Common myeloid progenitor, CD34-positive (primary cell): ENCODE measurements around the gene CDC42SE2.

Experiments used
- CTCF ChIA-PET: fragments of 350-600 bp; sonication (Branson Sonifier 250); formaldehyde crosslinking; loops from one replicate; lab custom pipeline; 2021; ENCODE audit warnings: antibody characterized with exemption; lab: Charles Lee
- POLR2A ChIA-PET: fragments of 350-600 bp; sonication (Branson Sonifier 250); formaldehyde crosslinking; loops from one replicate; lab custom pipeline; 2021; ENCODE audit warnings: antibody characterized with exemption; lab: Charles Lee
- DNase-seq, 3 donors: peaks; one replicate each; pipeline versions ENCODE4 v3.0.0 to v3.0.0-alpha.2; 2013
- H3K27ac ChIP-seq, 2 experiments: 1 replicate in 1 of 2; 2 replicates in 1 of 2; pipeline ENCODE4 v1.7.0; 2013; ENCODE audit warnings: inconsistent platforms in 2 of 2, low read length in 2 of 2, mild to moderate bottlenecking in 2 of 2, low read depth in 1 of 2, moderate library complexity in 1 of 2; ENCODE audit not compliant: severe bottlenecking in 2 of 2, insufficient read depth in 1 of 2, poor library complexity in 1 of 2
- H3K27me3 ChIP-seq, 5 experiments: replicated peaks in 2 of 5; 1 replicate in 3 of 5; 2 replicates in 2 of 5; pipeline versions ENCODE4 v1.6.1 to v1.7.0; 2013; ENCODE audit warnings: low read length in 4 of 5, mild to moderate bottlenecking in 2 of 5, moderate library complexity in 2 of 5, inconsistent platforms in 1 of 5; ENCODE audit not compliant: insufficient read depth in 5 of 5, control insufficient read depth in 4 of 5
- H3K36me3 ChIP-seq, 4 experiments: 1 replicate in 2 of 4; 2 replicates in 2 of 4; pipeline versions ENCODE4 v1.6.1 to v1.7.0; 2013; ENCODE audit warnings: low read length in 3 of 4, control low read depth in 1 of 4, mild to moderate bottlenecking in 1 of 4; ENCODE audit not compliant: control insufficient read depth in 4 of 4, insufficient read depth in 4 of 4
- H3K4me1 ChIP-seq, 4 experiments: 1 replicate in 3 of 4; 2 replicates in 1 of 4; pipeline versions ENCODE4 v1.6.1 to v1.7.1; 2013; ENCODE audit warnings: low read length in 3 of 4, mild to moderate bottlenecking in 3 of 4, control low read depth in 1 of 4, inconsistent platforms in 1 of 4, moderate library complexity in 1 of 4; ENCODE audit not compliant: control insufficient read depth in 4 of 4, insufficient read depth in 4 of 4; ENCODE audit errors: control extremely low read depth in 1 of 4
- H3K4me3 ChIP-seq, 7 experiments: 1 replicate in 4 of 7; 2 replicates in 3 of 7; pipeline versions ENCODE4 v1.5.1 to v1.7.0; 2013; ENCODE audit warnings: mild to moderate bottlenecking in 7 of 7, low read length in 6 of 7, moderate library complexity in 6 of 7, inconsistent platforms in 2 of 7, low read depth in 2 of 7, control low read depth in 1 of 7; ENCODE audit not compliant: insufficient read depth in 4 of 7, control insufficient read depth in 1 of 7; ENCODE audit errors: extremely low read depth in 1 of 7
- H3K9me3 ChIP-seq, 5 experiments: 1 replicate in 4 of 5; 2 replicates in 1 of 5; pipeline versions ENCODE4 v1.6.1 to v1.7.1; 2013; ENCODE audit warnings: low read length in 4 of 5, mild to moderate bottlenecking in 2 of 5, inconsistent platforms in 1 of 5, low read depth in 1 of 5, moderate library complexity in 1 of 5; ENCODE audit not compliant: control insufficient read depth in 4 of 5, insufficient read depth in 2 of 5; ENCODE audit errors: control extremely low read depth in 1 of 5
- WGBS: methylation state at CpG from one replicate; pipeline ENCODE4 v1.1.5; 2013; ENCODE audit not compliant: insufficient coverage; 5-methylcytosine and 5-hydroxymethylcytosine counted together

The CDC42SE2 gene

GRCh38 chr5:131431794-131432193 is 167.9 kb downstream of the CDC42SE2 start:
- Histone ChIP-seq H3K9me3 (no peaks in the 10 kb centered on the region), H3K4me1 (peaks cover 0 to 4% (median 0%) of the 10 kb centered on the region in 4 experiments), H3K27ac (no peak overlapping the region), H3K36me3 (peaks cover 30 to 82% (median 58%) of the 10 kb centered on the region in 4 experiments), H3K27me3 (no peaks in the 10 kb centered on the region), H3K4me3 (no peak overlapping the region)
- peak in 1 of 3 donors; percentile 22 for DNase-seq
- no CpG with 5 or more reads among the region's 2 CpGs for WGBS
- ChIA-PET CTCF (interaction anchor here (1.2 kb wide), 1 partner anchor 9 kb away, joined by 4 read pairs; no protein-coding TSS in a partner anchor), POLR2A (no interaction called here)

GRCh38 chr5:131433109-131433508 is 169.3 kb downstream of the CDC42SE2 start:
- ChIA-PET POLR2A (no interaction called here), CTCF (no interaction called here)
- no peaks in the 10 kb centered on the region for H3K27me3 ChIP-seq
- 100% methylated on average over 1 of the region's 1 CpG for WGBS
- peaks cover 0 to 4% (median 0%) of the 10 kb centered on the region in 4 experiments for H3K4me1 ChIP-seq
- H3K9me3 ChIP-seq, result no peaks in the 10 kb centered on the region
- H3K36me3 ChIP-seq, result peaks cover 31 to 85% (median 57%) of the 10 kb centered on the region in 4 experiments
- no peak overlapping the region for H3K27ac ChIP-seq
- DNase-seq, result no peak
- H3K4me3 ChIP-seq, result no peak overlapping the region

GRCh38 chr5:131436081-131436480 is 172.2 kb downstream of the CDC42SE2 start:
- WGBS, result 100% methylated on average over 1 of the region's 2 CpGs
- Histone ChIP-seq H3K9me3 (no peaks in the 10 kb centered on the region), H3K36me3 (peaks cover 31 to 90% (median 58%) of the 10 kb centered on the region in 4 experiments), H3K4me3 (no peak overlapping the region), H3K4me1 (peaks cover 0 to 4% (median 0%) of the 10 kb centered on the region in 4 experiments), H3K27ac (peak overlapping the region in 1 of 2 experiments; percentile 12), H3K27me3 (no peaks in the 10 kb centered on the region)
- ChIA-PET POLR2A (no interaction called here), CTCF (interaction anchor here (1.1 kb wide), 1 partner anchor 19 kb away, joined by 3 read pairs; no protein-coding TSS in a partner anchor)
- DNase-seq, result no peak

- H3K9me3 ChIP-seq, result no peaks in the 10 kb centered on the region
- CTCF ChIA-PET, result interaction anchor here (0.8 to 1.7 kb wide), 3 partner anchors 8 to 568 kb away, joined by 3 to 6 read pairs (median 4); no protein-coding TSS in a partner anchor
- H3K4me3 ChIP-seq, result no peak overlapping the region
- no peak overlapping the region for H3K27ac ChIP-seq
- WGBS, result 93% methylated on average over 2 of the region's 2 CpGs
- POLR2A ChIA-PET, result interaction anchor here (0.6 kb wide), 1 partner anchor 178 kb away, joined by 3 read pairs; no protein-coding TSS in a partner anchor
- no peaks in the 10 kb centered on the region for H3K27me3 ChIP-seq
- DNase-seq, result no peak
- H3K36me3 ChIP-seq, result peaks cover 29 to 82% (median 51%) of the 10 kb centered on the region in 4 experiments
- H3K4me1 ChIP-seq, result no peaks in the 10 kb centered on the region
Observed at GRCh38 chr5:131441184-131441583, 177.3 kb downstream of the CDC42SE2 start.
